Mononuclear cell (primary cell): ENCODE data around the gene PCAT6. TPM values are rescaled to one million over a fixed set of nuclear protein-coding genes. Genes with fewer than 3 reads are reported as not detected.
"Not testable (repeated sequence)": the region's sequence is repeated elsewhere in the genome, so short reads cannot be mapped to it uniquely, and the experiment has no call there.

Experiments
- H3K27me3 ChIP-seq: 2 replicates; pipeline ENCODE4 v1.6.0; 2011; ENCODE audit warnings: low read length, control low read depth; ENCODE audit not compliant: insufficient read depth
- H3K4me1 ChIP-seq: 2 replicates; pipeline ENCODE4 v1.5.1; 2011; ENCODE audit warnings: mild to moderate bottlenecking, low read length, control low read depth; ENCODE audit not compliant: insufficient read depth
- H3K4me3 ChIP-seq: 2 replicates; pipeline ENCODE4 v1.5.1; 2011; ENCODE audit warnings: mild to moderate bottlenecking, low read length, moderate library complexity
- H3K9me3 ChIP-seq: 2 replicates; pipeline ENCODE4 v1.5.1; 2011; ENCODE audit warnings: low read depth, mild to moderate bottlenecking, control low read depth, low read length
- total RNA-seq: library from RNA; depleted of rRNA; stranded (reverse); fragments of >200 nt; gene quantifications from one replicate; pipeline ENCODE4 v1.2.3, GENCODE V29; 2012

The PCAT6 gene
- not detected for total RNA-seq

GRCh38 chr1:202810615-202811295, at the start of gene PCAT6:
TSS of gene PCAT6 (plus strand) at chr1:202810954.
- H3K27me3 ChIP-seq, result no peaks in the 10 kb centered on the region
- peak within 1 kb of the TSS; percentile 70 for H3K4me3 ChIP-seq
- H3K4me1 ChIP-seq, result peaks cover 36% of the 10 kb centered on the region
- no peaks in the 10 kb centered on the region for H3K9me3 ChIP-seq

DNA sequence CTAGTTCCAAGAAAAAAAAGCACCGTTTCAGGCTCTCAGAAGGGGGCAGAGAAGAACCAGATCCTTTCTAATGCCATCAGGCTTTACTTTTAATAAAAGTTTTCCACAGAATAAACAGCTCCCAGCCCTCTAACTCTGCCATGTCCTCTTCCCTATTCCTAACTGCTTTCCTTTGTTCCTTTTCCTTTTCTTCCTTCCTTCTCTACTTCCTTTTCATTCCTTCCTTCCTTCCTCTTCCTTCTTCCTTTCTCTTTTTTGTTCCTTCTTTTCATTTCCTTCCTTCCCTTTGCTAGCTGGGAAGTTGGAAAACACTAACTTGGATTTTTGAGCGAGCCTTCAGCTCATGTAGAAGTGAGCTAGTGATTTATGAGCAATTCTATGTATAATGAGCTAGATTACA, 48.7 kb upstream of the PCAT6 start:
- Histone ChIP-seq H3K27me3 (no peaks in the 10 kb centered on the region), H3K4me3 (no peak overlapping the region), H3K4me1 (peaks cover 9% of the 10 kb centered on the region), H3K9me3 (no peaks in the 10 kb centered on the region)

GRCh38 chr1:202765721-202766120, 45.0 kb upstream of the PCAT6 start:
- Histone ChIP-seq H3K9me3 (no peaks in the 10 kb centered on the region), H3K4me1 (peaks cover 5% of the 10 kb centered on the region), H3K27me3 (no peaks in the 10 kb centered on the region), H3K4me3 (no peak overlapping the region)

DNA sequence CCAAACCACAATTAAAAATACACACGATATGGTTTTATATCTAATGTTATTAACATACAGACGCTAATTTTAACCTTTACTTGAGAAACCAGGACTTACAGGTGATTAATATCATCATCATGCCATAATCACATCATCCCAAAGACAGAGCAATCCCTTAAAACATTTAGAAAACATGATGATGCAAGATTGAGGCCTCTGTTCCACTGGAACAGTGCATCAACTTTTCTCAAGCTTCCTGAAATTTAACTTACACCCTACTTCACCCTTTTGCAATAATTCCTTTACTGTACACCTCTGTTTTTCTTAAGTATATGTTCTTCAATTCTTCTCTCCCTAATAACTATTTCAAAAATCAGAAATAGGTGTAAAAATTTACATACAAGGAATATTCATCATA, 40.6 kb upstream of the PCAT6 start:
- Histone ChIP-seq H3K4me3 (no peak overlapping the region), H3K4me1 (no peaks in the 10 kb centered on the region), H3K9me3 (no peaks in the 10 kb centered on the region), H3K27me3 (no peaks in the 10 kb centered on the region)

GRCh38 chr1:202781180-202781579, 29.6 kb upstream of the PCAT6 start:
- no peak overlapping the region for H3K4me3 ChIP-seq
- H3K27me3 ChIP-seq, result no peaks in the 10 kb centered on the region
- no peaks in the 10 kb centered on the region for H3K9me3 ChIP-seq
- H3K4me1 ChIP-seq, result peaks cover 3% of the 10 kb centered on the region

DNA sequence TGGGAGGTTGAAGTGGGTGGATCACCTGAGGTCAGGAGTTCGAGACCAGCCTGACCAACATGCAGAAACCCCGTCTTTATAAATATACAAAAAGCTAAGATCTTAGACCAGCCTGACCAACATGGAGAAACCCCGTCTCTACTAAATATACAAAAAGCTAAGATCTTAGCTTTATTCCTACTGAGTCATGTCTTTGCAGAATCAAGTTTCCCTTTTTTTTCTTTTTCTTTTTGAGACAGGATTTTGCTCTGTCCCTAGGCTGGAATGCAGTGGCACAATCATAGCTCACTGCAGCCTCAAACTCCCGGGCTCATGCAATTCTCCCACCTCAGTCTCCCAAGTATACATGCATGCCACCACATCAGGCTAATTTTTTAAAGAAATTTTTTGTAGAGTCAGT, 23.9 kb upstream of the PCAT6 start:
- Histone ChIP-seq H3K27me3 (no peaks in the 10 kb centered on the region), H3K4me3 (no peak overlapping the region), H3K9me3 (no peaks in the 10 kb centered on the region), H3K4me1 (no peaks in the 10 kb centered on the region)

DNA sequence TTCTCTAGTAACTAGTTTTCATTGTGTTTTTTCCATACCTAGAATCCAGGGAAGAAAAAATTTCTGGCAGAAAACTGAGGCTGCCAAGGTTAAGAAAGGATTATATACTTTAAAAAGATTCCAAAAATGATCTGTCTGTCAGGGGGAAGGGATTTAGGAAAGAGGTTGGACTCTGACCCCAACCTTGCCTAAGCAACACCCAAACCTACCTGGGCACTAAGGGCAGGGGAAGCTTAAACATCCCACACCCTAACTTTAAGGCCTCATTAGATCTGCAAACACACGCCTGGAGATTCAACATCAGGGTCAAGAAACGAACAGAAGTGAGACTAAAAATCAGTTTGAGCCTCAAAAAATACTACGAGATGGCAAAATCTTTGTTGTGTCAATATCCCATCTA, 22.0 kb upstream of the PCAT6 start:
- H3K27me3 ChIP-seq, result no peaks in the 10 kb centered on the region
- no peaks in the 10 kb centered on the region for H3K4me1 ChIP-seq
- H3K9me3 ChIP-seq, result no peaks in the 10 kb centered on the region
- no peak overlapping the region for H3K4me3 ChIP-seq

GRCh38 chr1:202791077-202791747, 19.5 kb upstream of the PCAT6 start:
- H3K27me3 ChIP-seq, result no peaks in the 10 kb centered on the region
- no peak overlapping the region for H3K4me3 ChIP-seq
- H3K4me1 ChIP-seq, result peaks cover 5% of the 10 kb centered on the region
- H3K9me3 ChIP-seq, result no peaks in the 10 kb centered on the region

GRCh38 chr1:202794051-202794740, 16.6 kb upstream of the PCAT6 start:
- H3K4me1 ChIP-seq, result peaks cover 21% of the 10 kb centered on the region
- H3K9me3 ChIP-seq, result no peaks in the 10 kb centered on the region
- no peaks in the 10 kb centered on the region for H3K27me3 ChIP-seq
- no peak overlapping the region for H3K4me3 ChIP-seq

DNA sequence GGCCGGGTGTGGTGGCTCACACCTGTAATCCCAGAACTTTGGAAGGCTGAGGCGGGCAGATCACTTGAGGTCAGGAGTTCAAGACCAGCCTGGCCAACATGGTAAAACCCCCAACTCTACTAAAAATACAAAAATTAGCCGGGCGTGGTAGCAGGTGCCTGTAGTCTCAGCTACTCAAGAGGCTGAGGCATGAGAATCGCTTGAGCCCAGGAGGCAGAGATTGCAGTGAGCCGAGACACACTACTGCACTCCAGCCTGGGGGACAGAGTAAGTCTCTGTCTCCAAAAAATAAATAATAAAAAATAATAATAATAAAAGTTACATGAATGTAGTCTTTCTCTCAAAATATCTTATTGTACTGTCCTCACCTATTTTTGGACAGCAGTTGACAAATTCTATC, 15.8 kb upstream of the PCAT6 start:
- H3K4me3 ChIP-seq, H3K9me3 ChIP-seq: not testable (repeated sequence)
- peaks cover 21% of the 10 kb centered on the region for H3K4me1 ChIP-seq

DNA sequence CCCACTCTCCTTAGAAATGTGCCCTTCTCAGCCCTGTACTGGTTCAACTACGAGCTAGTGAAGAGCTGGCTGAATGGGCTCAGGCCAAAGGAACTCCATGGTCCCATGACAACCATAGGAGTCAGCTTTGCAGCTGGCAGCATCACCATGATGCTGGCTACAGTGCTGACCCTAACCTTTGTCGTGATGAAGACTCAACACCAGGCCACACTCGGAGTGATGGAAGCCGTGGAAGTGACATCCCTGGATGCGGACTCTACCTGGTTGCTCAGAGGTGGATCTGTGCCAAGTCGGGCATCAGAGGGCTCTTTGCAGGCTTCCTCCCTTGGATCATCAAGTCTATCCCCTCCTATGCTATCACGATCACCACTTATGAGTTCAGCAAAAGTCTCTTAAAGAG, 14.1 kb upstream of the PCAT6 start:
- H3K4me1 ChIP-seq, result peaks cover 21% of the 10 kb centered on the region
- no peaks in the 10 kb centered on the region for H3K27me3 ChIP-seq
- no peaks in the 10 kb centered on the region for H3K9me3 ChIP-seq
- H3K4me3 ChIP-seq, result no peak overlapping the region

More for the DNA sequence above, 15.8 kb upstream of the PCAT6 start:
- not testable (repeated sequence) for H3K27me3 ChIP-seq

GRCh38 chr1:202798260-202798659, 12.5 kb upstream of the PCAT6 start:
- Histone ChIP-seq H3K27me3 (no peaks in the 10 kb centered on the region), H3K4me1 (peaks cover 27% of the 10 kb centered on the region), H3K9me3 (no peaks in the 10 kb centered on the region), H3K4me3 (no peak overlapping the region)

DNA sequence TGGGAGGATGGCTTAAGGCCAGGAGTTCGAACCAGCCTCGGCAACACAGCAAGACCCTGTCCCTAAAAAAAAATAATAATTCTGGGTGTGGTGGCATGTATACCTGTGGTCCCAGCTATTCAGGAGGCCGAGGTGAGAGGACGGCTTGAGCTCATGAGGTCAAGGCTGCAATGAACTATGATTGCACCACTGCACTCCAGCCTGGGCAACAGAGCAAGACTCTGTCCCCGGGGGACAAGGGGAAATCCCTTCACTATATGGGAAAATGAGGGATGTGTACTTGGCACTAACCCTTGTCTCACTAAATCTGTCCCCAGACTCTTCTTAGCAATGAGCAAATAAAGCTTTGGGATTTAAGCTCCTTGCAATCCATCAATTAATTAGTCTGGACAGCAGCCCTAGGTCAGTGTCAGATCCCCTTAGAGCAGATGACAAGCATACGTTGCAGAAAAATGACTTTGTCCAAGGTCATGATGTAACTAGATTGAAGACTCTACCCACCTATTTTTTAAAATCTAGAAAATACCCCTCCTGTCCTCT, 11.9 kb upstream of the PCAT6 start:
- H3K4me1 ChIP-seq, result peaks cover 32% of the 10 kb centered on the region
- H3K27me3 ChIP-seq, result no peaks in the 10 kb centered on the region
- H3K9me3 ChIP-seq, result no peaks in the 10 kb centered on the region
- H3K4me3 ChIP-seq, result no peak overlapping the region

GRCh38 chr1:202800742-202801141, 10.0 kb upstream of the PCAT6 start:
- Histone ChIP-seq H3K9me3 (no peaks in the 10 kb centered on the region), H3K27me3 (no peaks in the 10 kb centered on the region), H3K4me1 (peaks cover 30% of the 10 kb centered on the region), H3K4me3 (no peak overlapping the region)

- Histone ChIP-seq H3K4me1 (peaks cover 34% of the 10 kb centered on the region), H3K9me3 (no peaks in the 10 kb centered on the region), H3K4me3 (no peak overlapping the region), H3K27me3 (no peaks in the 10 kb centered on the region)
Observed at GRCh38 chr1:202801175-202801574, 9.6 kb upstream of the PCAT6 start.
